ENCODE data around the gene ZNF227. TPM values are rescaled to one million over a fixed set of nuclear protein-coding genes. Genes with fewer than 3 reads are reported as not detected.

ZNF227 gene
- polyA plus RNA-seq, 1 experiment, result 5.9 TPM

GRCh38 chr19:44260695-44261446, 48.5 kb downstream of the ZNF227 start:
- TF ChIP-seq, protein P1, sequence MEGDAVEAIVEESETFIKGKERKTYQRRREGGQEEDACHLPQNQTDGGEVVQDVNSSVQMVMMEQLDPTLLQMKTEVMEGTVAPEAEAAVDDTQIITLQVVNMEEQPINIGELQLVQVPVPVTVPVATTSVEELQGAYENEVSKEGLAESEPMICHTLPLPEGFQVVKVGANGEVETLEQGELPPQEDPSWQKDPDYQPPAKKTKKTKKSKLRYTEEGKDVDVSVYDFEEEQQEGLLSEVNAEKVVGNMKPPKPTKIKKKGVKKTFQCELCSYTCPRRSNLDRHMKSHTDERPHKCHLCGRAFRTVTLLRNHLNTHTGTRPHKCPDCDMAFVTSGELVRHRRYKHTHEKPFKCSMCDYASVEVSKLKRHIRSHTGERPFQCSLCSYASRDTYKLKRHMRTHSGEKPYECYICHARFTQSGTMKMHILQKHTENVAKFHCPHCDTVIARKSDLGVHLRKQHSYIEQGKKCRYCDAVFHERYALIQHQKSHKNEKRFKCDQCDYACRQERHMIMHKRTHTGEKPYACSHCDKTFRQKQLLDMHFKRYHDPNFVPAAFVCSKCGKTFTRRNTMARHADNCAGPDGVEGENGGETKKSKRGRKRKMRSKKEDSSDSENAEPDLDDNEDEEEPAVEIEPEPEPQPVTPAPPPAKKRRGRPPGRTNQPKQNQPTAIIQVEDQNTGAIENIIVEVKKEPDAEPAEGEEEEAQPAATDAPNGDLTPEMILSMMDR (IDR thresholded peaks at IDR 0.05; ENCODE audit: insufficient read depth, low read depth, low read length), result no peak
- POLR2A ChIA-PET, result no interaction called here
- Histone ChIP-seq H3K27me3 (ENCODE audit: control insufficient read depth, insufficient read depth, low read length) (no peaks in the 10 kb centered on the region), H3K4me3 (ENCODE audit: low read depth, low read length) (no peak overlapping the region), H3K36me3 (ENCODE audit: control insufficient read depth, insufficient read depth, low read length) (no peaks in the 10 kb centered on the region)
- CTCF ChIA-PET, result no interaction called here
- no peak for DNase-seq (ENCODE audit: low read depth)

- Histone ChIP-seq H3K36me3 (ENCODE audit: control insufficient read depth, insufficient read depth, low read length) (no peaks in the 10 kb centered on the region), H3K4me3 (ENCODE audit: low read depth, low read length) (no peak overlapping the region), H3K27me3 (ENCODE audit: control insufficient read depth, insufficient read depth, low read length) (no peaks in the 10 kb centered on the region)
- POLR2A ChIA-PET, result no interaction called here
- no peak for DNase-seq (ENCODE audit: low read depth)
- TF ChIP-seq, protein P1 (IDR thresholded peaks at IDR 0.05; ENCODE audit: insufficient read depth, low read depth, low read length), result no peak
- CTCF ChIA-PET, result no interaction called here
Measured at GRCh38 chr19:44277331-44277730, 65.0 kb downstream of the ZNF227 start.

GRCh38 chr19:44278181-44278690, 65.9 kb downstream of the ZNF227 start:
- POLR2A ChIA-PET, result no interaction called here
- no peak for DNase-seq (ENCODE audit: low read depth)
- no peak overlapping the region for H3K4me3 ChIP-seq (ENCODE audit: low read depth, low read length)
- H3K27me3 ChIP-seq (ENCODE audit: control insufficient read depth, insufficient read depth, low read length), result no peaks in the 10 kb centered on the region
- H3K36me3 ChIP-seq (ENCODE audit: control insufficient read depth, insufficient read depth, low read length), result no peaks in the 10 kb centered on the region
- CTCF ChIA-PET, result no interaction called here
- TF ChIP-seq, protein P1 (IDR thresholded peaks at IDR 0.05; ENCODE audit: insufficient read depth, low read depth, low read length), result no peak

GRCh38 chr19:44280916-44281315, 68.6 kb downstream of the ZNF227 start:
- Histone ChIP-seq H3K36me3 (ENCODE audit: control insufficient read depth, insufficient read depth, low read length) (no peaks in the 10 kb centered on the region), H3K27me3 (ENCODE audit: control insufficient read depth, insufficient read depth, low read length) (no peaks in the 10 kb centered on the region), H3K4me3 (ENCODE audit: low read depth, low read length) (no peak overlapping the region)
- POLR2A ChIA-PET, result no interaction called here
- DNase-seq (ENCODE audit: low read depth), result no peak
- TF ChIP-seq, protein P1 (IDR thresholded peaks at IDR 0.05; ENCODE audit: insufficient read depth, low read depth, low read length), result no peak
- CTCF ChIA-PET, result no interaction called here

- Histone ChIP-seq H3K4me3 (ENCODE audit: low read depth, low read length) (no peak overlapping the region), H3K27me3 (ENCODE audit: control insufficient read depth, insufficient read depth, low read length) (no peaks in the 10 kb centered on the region), H3K36me3 (ENCODE audit: control insufficient read depth, insufficient read depth, low read length) (0 out of 2 replicates have a peak, but pooled peaks cover 1% of the 10 kb centered on the region)
- ChIA-PET POLR2A (no interaction called here), CTCF (no interaction called here)
- DNase-seq (ENCODE audit: low read depth), result no peak
- TF ChIP-seq, protein P1 (IDR thresholded peaks at IDR 0.05; ENCODE audit: insufficient read depth, low read depth, low read length), result no peak
Measured at GRCh38 chr19:44282846-44283245, 70.5 kb downstream of the ZNF227 start.

Data from BJ (cell line).